CD4-positive, alpha-beta T cell treated with Interleukin-6 for 4 hours (primary cell): Measurements from ENCODE around the gene RPL18.

ENCODE experiments used
- DNase-seq: peaks from one replicate; pipeline ENCODE4 v3.0.0-alpha.2; 2020; ENCODE audit warnings: mixed read lengths

The RPL18 gene

GRCh38 chr19:48629297-48629598 lies 10.3 kb upstream of the RPL18 start:
- DNase-seq: no peak

- no peak for DNase-seq
Measured at GRCh38 chr19:48628486-48629296, 9.7 kb upstream of the RPL18 start.

GRCh38 chr19:48627865-48628314 lies 8.9 kb upstream of the RPL18 start:
- no peak for DNase-seq

- DNase-seq: peak; percentile 48
Measured at GRCh38 chr19:48627201-48627864, 8.4 kb upstream of the RPL18 start.

- DNase-seq: no peak
Measured at GRCh38 chr19:48625891-48626327, 6.9 kb upstream of the RPL18 start.

GRCh38 chr19:48624791-48625723 lies 6.1 kb upstream of the RPL18 start:
- DNase-seq: no peak

- DNase-seq: peak; percentile 98
Measured at GRCh38 chr19:48624067-48624594, 5.2 kb upstream of the RPL18 start.

GRCh38 chr19:48623556-48624066 lies 4.6 kb upstream of the RPL18 start:
- DNase-seq: no peak

GRCh38 chr19:48619692-48620585 lies 961 bp upstream of the RPL18 start:
- no peak for DNase-seq

- no peak for DNase-seq
Measured at GRCh38 chr19:48618278-48618915, 581 bp downstream of the RPL18 start.

- DNase-seq: no peak
Measured at GRCh38 chr19:48617146-48617937, 1.6 kb downstream of the RPL18 start.

GRCh38 chr19:48616491-48617056 lies 2.4 kb downstream of the RPL18 start:
- no peak for DNase-seq

- DNase-seq: no peak
Measured at GRCh38 chr19:48616041-48616436, 2.9 kb downstream of the RPL18 start.

GRCh38 chr19:48615231-48616040 lies 3.5 kb downstream of the RPL18 start:
- no peak for DNase-seq

- DNase-seq: no peak
Measured at GRCh38 chr19:48614436-48615230, 4.3 kb downstream of the RPL18 start, which contains the start of gene FAM83E. TSS of gene FAM83E (minus strand) at chr19:48615076. CDS start at chr19:48613372, 1,704 bp downstream.

- DNase-seq: no peak
Measured at GRCh38 chr19:48613852-48614435, 5.0 kb downstream of the RPL18 start.

GRCh38 chr19:48613024-48613851 lies 5.7 kb downstream of the RPL18 start:
- no peak for DNase-seq
